ENCODE results near the gene PIK3R6. TPM values are rescaled to one million over a fixed set of nuclear protein-coding genes. Genes with fewer than 3 reads are reported as not detected.

The PIK3R6 gene
- total and polyA plus RNA-seq, 2 of the 4 experiments (the other 2 are of a cell fraction), result not detected

DNA sequence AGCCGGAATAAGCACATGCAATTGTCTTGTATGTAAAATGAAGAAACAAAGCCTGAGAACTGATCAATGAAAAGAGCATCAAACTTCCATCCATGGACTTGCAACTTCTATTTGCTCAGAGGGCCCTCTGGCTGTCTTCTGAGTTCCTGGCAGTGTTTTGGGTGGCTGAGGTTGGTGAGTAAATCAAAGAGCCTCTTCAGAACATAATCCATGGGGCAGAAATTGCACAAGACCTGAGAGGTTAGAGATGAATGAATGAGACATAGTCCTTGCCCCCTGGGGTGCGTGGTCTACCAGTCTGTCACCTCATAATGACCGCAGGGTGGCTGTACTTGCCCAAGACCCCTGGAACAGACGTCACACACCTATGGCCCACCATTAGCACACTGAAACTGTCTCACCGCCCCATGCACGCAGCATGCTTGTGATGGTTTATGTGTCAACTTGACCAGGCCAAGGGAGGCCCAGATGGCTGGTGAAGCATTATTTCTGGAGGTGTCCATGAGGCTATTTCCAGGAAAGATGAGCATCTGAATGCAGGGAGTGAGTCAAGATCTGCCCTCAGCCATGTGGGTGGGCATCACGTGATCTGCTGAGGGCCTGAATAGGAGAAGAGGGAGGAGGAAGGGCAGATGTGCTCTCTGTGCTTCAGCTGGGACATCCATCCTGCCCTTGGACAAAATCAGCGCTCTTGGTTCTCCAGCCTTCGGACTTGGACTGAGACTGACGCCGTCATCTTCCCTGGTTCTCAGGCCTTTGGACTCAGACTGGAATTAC is 8.3 kb downstream of the PIK3R6 start:
- Histone ChIP-seq H3K36me3 (ENCODE audit: control insufficient read depth, insufficient read depth, low read length) (no peaks in the 10 kb centered on the region), H3K9me1 (ENCODE audit: insufficient read depth, low read length) (no peaks in the 10 kb centered on the region), H2BK5ac (ENCODE audit: low read depth, low read length, poor library complexity, severe bottlenecking) (no peak overlapping the region), H3K27me3 (ENCODE audit: control insufficient read depth, insufficient read depth, low read length) (no peaks in the 10 kb centered on the region), H3K79me1 (ENCODE audit: low read depth in 1 of 2, low read length in 2 of 2) (no peaks in the 10 kb centered on the region), H2AFZ (replicated peaks; ENCODE audit: low read length, poor library complexity) (no peak overlapping the region), H2AK9ac (replicated peaks; ENCODE audit: low read depth, low read length, poor library complexity) (no peak overlapping the region), H2BK20ac (ENCODE audit: low read depth, low read length) (no peak overlapping the region), H3K4me3 (ENCODE audit: insufficient read depth, low read depth, low read length) (no peak overlapping the region), H3K9ac (ENCODE audit: low read depth, low read length) (no peak overlapping the region), H3K18ac (ENCODE audit: low read depth, low read length) (no peak overlapping the region), H4K91ac (ENCODE audit: insufficient read depth, low read depth, low read length) (no peak overlapping the region; the same call in 1 of the 2 replicates), H3K4ac (ENCODE audit: low read depth, low read length) (no peak overlapping the region), H3K23ac (ENCODE audit: low read depth, low read length) (no peak overlapping the region), H3K4me2 (ENCODE audit: low read depth, low read length) (no peak overlapping the region), H3K9me3 (ENCODE audit: control insufficient read depth, insufficient read depth, low read length) (no peaks in the 10 kb centered on the region), H2BK15ac (ENCODE audit: low read depth, low read length) (no peak overlapping the region; the same call in 2 of the 3 replicates), H3K14ac (replicated peaks; ENCODE audit: low read depth, low read length) (no peak overlapping the region), H2BK120ac (ENCODE audit: low read depth, low read length) (no peak overlapping the region), H3K4me1 (ENCODE audit: control insufficient read depth, insufficient read depth, low read length) (no peaks in the 10 kb centered on the region), H3K56ac (ENCODE audit: extremely low read depth, insufficient read depth, low read length) (no peak overlapping the region), H2AK5ac (ENCODE audit: low read depth, low read length) (no peak overlapping the region), H4K20me1 (ENCODE audit: insufficient read depth, low read length) (no peaks in the 10 kb centered on the region), H4K8ac (ENCODE audit: low read depth in 2 of 2, low read length in 2 of 2) (no peak overlapping the region), H4K5ac (ENCODE audit: low read depth, low read length) (no peak overlapping the region), H3K27ac (ENCODE audit: insufficient read depth, low read length) (no peak overlapping the region)
- peak; percentile 5; the same call in 1 of the 2 replicates for TF ChIP-seq CEBPB (IDR thresholded peaks at IDR 0.05; ENCODE audit: low read depth, low read length)
- no peak for TF ChIP-seq CHD1 (IDR thresholded peaks at IDR 0.05; ENCODE audit: low read depth, low read length)
- no peak for TF ChIP-seq RCOR1 (IDR thresholded peaks at IDR 0.05; ENCODE audit: insufficient replicate concordance, low read length)
- peak; percentile 51; the same call in 1 of the 2 replicates for TF ChIP-seq USF2 (IDR thresholded peaks at IDR 0.05; ENCODE audit: low read depth, low read length)
- peak; percentile 8 for DNase-seq
- ChIA-PET POLR2A (ENCODE audit: unreplicated experiment) (no interaction called here), CTCF (no interaction called here)
- dilution Hi-C loops (cut with HindIII; ENCODE audit: low sequenced_read_pairs, unreplicated experiment), result no loop called here
- in situ Hi-C loops (cut with MboI; ENCODE audit: low sequenced_read_pairs), result no loop called here
- BruUV-seq (replicated peaks), result no TSS peak
- no peak for ATAC-seq (ENCODE audit: low read depth)
- WGBS, 2 experiments (ENCODE audit: extremely low coverage in 2 of 2, insufficient read length in 1 of 2), result 94% methylated on average over 3 of the region's 11 CpGs; no CpG with 5 or more reads in 1 of the 2 experiments
- intact Hi-C loops (cut with micrococcal nuclease), result no loop called here
